OCI-M2 (cell line): Measurements from ENCODE around the gene LSMEM2.
"Not testable (repeated sequence)": the region's sequence is repeated elsewhere in the genome, so short reads cannot be mapped to it uniquely, and the experiment has no call there.

Experiments
- DNase-seq: peaks from one replicate; lab custom pipeline; 2025; ENCODE audit not compliant: unreplicated experiment; lab: John Stamatoyannopoulos, UW

Gene LSMEM2

DNA sequence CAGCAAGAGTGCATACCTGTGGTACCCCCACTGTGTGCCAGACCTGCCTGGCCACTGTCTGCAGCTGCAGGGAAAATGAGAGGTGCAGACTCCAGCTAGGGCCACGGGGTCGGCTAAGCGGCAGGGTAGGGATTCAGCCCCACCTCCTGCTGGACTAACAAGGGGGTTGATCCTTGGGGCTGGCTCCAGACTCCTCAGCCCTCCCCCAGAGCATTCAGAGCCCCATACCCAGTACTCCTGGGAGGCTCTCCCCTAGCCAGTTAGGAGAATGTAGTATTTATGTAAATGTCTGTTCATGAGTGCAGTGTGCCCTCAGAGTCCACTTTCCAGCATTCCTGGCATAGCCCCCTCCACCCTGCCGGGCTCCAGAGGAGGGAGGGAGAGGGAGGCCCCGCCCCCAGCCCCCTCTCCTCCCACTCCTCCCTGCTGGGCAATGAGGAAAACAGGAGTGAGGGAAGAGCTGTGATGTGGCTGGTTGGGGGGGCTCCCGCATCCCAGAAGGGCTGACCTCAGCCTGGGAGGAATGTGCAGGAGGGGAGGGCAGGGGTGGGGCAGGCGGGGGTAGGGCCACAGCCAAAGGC is 14.4 kb upstream of the LSMEM2 start:
- DNase-seq = no peak

DNA sequence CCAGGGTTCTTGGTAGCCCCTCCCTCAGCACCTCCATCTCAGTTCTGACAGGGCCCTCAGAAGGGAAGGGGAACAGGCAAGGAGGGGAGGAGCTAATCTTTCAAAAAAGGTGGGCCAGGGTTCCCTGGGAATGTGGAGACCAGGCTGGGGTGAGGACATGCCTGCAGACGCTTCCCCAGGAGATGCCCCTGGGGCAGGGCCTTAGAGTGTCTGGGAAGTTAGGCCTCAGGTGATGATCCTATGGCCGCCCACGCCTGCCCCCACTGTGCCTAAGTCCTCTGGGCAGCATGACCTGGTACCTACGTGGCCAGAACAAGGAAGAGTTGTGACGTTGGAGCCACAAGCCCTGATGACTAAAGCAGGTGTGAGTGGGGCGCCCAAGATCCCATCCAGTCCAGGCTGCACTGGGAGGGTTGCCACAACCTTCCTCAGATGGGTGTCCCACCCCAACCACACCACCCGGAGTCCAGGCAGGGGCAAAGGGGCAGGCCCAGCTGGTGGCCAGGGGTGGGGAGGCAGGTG is 13.9 kb upstream of the LSMEM2 start:
- no peak for DNase-seq

DNA sequence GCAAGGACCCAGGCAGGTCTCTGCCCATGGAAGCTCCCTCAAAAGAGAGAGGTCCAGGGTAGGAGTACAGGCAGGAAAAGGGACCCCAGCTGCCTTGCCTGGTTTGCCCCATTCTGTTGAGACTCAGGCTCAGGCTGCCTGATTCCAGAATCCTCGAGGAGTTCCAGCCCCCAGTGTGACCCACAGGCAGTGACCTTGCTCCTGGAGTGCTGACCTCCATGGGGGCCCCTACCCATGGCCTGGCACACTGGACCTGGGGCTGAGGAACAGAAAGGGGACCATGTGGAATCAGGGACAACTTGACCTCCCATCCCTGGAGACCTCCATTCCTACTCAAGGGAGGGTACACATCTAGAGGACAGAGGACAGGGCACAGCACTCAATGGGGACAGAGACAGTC is 13.3 kb upstream of the LSMEM2 start:
- no peak for DNase-seq

DNA sequence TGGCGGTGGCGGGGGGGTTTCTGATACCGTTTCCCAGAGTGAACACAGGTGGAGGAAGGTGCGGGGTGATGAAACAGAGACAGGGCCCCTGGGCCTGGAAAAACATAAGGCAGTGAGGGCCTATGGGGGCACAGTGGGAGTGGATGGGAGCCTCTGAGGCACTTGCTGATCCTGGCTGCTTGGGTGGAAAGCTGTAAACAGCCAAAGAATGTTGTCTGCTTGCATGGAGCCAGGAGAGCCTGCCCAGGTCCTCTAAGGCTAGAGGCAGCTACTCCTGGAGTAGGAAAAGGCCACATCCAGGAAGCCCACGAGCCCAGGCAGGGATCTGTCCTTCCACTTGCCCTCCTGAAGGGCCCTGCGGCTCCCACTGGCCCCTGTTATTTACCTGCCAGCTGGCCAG is 12.9 kb upstream of the LSMEM2 start:
- DNase-seq = no peak

DNA sequence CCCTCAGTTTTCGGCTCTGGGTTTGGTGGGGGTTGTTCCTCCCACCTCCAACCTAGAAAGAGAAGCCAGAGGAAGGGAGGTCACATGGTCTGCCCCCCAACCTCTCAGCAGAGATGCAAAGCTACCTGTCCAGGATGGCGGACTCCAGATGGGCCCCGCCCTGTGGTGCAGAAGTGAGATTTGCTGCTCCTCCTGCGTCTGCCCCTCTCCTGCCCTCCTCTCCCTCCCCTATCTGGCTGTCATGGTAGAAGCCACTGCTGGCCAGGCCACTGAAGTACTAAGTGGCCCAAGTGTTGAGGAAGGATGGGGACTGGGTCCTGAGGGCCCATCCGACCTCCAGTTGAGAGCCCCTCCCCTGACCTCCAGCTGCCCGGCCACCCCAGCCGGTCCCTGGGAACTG is 12.1 kb upstream of the LSMEM2 start:
- DNase-seq = no peak

DNA sequence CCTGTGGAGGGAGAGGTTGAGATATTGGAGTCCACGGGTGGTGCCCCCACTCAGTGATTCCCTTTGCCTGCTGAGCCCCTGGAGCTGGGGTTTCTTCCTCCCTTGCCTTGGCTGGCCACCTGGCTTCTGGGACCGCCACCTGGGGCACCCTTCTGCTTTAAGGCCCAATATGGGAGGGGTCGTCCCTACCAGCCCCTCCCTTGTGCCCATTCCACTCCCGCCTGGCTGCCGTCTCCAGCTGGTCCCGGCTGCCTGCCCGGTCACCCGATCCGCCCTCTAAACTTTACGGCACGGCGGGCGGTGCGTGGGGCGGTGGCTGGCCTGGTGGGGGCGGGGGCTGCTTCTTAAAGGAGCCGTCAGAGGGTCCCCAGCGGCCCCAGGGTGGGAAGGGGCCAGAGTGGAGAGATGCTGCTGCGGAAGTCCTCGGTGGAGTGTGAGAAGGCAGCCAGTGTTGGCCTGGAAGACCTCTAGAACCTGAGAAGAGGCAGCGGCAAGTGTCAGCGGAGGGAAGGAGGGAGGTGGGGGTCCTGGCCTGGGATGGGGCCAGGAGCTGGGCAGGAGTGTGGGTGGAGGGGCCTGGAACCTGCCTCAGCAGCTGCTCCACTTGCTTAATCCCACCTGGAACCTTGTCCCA is 11.5 kb upstream of the LSMEM2 start:
- DNase-seq = no peak

DNA sequence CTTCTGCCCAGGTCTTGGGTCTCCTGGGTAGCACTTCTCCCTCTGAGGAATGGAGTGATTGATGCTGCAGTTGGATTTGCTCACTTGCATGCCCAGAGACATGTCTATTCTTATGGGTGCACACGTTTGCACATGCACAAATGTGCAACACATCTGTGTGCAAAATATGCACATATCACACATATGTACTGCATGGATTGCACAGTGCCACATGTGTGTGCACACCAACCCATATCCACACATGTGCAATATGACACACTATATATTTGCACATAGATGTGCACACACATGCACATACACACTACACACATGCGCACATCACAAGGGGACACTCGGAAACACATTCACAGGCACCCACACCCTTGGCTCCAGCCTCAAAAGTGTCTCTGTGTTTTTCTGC is 10.6 kb upstream of the LSMEM2 start:
- no peak for DNase-seq

DNA sequence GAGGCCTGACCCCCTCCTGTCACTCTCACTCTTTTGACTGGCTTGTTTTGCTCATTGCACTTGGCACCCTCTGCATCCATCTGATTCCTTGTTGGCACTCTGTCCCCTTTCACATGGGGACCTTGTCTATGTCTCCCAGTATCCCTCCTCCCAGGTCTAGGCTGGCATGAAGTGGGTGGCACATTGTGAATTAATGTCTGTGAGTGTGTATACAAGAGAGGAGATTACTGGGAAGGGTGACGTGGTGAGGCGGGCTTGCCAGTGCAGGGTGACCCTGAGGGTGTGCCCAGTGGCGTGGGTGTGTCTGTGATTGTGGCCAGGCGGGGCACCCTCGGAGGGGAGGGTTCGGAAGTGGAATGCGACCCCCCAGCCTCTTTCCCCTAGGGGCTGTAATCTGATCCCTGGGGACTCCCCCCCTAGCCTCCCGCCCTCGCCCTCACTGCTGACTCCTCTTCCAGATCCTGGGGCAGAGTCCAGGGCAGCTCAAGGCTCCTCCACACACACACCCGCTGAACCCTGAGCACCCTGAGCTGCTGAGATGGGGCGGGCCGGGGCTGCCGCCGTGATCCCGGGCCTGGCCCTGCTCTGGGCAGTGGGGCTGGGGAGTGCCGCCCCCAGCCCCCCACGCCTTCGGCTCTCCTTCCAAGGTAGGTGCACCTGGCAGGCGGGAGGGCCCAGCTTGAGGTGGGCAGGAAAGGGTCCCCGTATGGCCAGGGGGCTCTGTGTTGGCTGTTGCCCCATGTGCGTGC is 10.0 kb upstream of the LSMEM2 start, which contains the start of gene SEMA3B:
Gene SEMA3B, plus strand, starts transcription at position 445 of the 749 bp plus-strand sequence. Its CDS starts 94 bp downstream, at position 539.
- DNase-seq = no peak

DNA sequence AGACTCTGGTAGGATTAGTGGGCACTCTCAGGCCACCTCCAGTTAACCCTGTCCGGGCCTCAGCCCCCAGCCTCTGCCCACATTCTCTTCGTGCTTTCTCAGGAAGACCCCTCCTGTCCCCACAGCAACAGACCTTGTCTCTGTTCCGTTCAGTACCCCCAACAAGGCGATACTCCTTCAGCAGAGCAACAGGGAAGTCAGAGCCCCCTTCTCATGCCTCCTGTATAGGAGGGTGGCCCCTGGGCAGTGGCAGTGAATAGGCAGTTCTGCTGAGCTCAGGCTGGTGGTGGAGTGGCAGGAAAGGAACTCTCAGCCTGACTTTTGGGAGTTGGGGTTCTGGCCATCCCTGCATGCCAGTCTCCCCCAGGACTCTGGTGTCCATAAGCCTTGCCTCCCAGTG is 9.4 kb upstream of the LSMEM2 start:
- DNase-seq = no peak

DNA sequence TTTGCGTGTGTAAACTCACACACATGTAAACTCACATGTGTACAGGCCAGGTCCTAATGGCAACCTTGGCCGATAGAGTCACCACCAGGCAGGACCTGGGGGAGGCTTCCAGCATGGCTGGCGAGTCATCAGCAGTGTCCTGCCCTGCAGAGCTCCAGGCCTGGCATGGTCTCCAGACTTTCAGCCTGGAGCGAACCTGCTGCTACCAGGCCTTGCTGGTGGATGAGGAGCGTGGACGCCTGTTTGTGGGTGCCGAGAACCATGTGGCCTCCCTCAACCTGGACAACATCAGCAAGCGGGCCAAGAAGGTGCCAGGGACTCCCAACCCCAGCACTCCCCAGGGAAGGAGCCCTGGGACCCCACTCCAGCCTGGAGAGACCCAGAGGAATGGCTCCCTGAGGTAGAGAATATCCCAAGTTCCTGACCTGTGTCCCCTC is 8.9 kb upstream of the LSMEM2 start:
- DNase-seq = no peak

DNA sequence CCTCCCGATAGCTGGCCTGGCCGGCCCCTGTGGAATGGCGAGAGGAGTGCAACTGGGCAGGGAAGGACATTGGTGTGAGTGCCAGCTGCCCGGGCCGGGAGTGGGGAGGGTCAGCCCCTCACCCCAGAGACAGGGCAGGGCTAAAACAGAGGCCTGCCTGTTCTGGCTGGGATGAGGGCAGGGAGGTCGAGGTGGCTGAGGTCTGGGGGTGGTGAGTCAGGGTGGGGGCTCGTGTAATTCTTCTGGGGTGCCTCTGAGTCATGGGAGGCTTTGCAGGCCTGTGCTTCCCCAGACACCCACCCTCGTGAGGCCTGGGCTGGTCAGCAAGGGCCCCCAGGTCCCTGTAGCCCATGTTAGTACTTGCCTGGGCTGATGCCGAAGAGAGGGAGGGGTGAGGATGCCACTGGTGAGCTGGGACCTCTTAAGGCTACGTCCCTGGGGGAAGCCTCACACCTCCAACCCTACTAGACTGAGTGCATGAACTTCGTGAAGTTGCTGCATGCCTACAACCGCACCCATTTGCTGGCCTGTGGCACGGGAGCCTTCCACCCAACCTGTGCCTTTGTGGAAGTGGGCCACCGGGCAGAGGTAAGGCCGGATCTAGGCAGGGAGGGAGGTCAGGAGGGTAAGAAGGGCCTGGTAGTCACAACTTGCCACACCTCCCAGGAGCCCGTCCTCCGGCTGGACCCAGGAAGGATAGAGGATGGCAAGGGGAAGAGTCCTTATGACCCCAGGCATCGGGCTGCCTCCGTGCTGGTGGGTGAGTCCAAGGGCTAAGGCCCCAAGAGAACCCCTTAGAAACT is 8.3 kb upstream of the LSMEM2 start:
- DNase-seq = no peak

DNA sequence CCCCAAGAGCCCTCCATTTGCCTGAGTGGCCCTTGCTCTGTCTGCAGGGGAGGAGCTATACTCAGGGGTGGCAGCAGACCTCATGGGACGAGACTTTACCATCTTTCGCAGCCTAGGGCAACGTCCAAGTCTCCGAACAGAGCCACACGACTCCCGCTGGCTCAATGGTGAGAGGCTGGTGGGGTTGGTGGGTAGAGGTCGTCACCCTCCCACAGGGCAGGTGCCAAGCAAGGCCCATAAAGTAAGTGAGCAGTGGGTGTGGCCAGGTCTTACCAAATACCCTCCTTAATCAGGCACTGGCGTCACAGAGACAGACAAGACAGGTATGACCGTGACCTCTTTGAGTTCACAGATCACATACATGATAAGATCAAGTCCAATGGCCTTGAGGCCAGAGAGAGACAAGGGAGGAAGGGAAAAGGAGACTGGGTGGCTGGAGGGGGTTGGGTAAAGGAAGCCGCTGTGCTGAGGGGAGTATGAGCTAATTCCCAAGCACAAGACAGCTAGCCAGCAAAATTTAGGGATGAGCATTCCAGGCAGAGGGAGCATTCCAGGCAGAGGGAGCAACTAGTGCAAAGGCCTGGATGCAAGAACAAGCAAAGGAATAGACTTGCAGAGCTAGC is 7.5 kb upstream of the LSMEM2 start:
- no peak for DNase-seq

DNA sequence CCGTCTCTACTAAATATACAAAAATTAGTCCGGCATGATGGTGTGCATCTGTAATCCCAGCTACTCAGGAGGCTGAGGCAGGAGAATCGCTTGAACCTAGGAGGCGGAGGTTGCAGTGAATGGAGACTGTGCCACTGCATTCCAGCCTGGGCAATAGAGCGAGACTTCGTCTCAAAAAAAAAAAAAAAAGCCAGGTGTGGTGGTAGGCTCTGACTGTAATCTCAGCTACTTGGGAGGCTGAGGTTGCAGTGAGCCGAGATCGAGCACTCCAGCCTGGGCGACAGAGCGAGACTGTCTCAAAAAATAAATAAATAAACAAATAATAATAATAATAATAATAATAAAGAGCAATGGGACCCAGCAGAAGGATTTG is 6.4 kb upstream of the LSMEM2 start:
- not testable (repeated sequence) for DNase-seq

DNA sequence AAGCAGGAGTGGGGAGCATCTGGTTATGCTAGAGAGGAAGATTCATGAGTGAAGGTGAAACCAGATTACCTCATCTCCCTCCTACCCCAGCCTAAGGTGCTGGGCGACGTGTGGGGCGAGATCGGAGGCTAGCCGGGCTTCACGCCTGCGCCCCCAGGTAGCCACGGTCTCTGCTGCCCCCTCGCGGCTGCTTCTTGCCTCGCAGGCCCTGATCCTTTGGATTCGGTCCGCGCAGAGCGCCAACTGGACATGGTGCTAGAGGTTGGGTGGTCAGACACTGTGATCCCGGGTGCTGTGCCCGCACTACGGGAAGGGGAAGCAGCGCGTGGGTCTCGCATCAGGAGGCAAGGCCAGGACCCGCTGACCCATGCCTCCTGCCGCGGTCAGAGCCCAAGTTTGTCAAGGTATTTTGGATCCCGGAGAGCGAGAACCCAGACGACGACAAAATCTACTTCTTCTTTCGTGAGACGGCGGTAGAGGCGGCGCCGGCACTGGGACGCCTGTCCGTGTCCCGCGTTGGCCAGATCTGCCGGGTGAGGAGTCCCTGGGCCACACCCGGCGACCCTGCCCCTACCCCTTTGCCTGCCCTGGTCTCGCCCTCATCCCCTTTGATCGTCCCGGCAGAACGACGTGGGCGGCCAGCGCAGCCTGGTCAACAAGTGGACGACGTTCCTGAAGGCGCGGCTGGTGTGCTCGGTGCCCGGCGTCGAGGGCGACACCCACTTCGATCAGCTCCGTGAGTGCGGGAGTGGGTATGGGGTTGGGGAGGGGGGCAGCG is 5.8 kb upstream of the LSMEM2 start:
- DNase-seq = peak; percentile 47

DNA sequence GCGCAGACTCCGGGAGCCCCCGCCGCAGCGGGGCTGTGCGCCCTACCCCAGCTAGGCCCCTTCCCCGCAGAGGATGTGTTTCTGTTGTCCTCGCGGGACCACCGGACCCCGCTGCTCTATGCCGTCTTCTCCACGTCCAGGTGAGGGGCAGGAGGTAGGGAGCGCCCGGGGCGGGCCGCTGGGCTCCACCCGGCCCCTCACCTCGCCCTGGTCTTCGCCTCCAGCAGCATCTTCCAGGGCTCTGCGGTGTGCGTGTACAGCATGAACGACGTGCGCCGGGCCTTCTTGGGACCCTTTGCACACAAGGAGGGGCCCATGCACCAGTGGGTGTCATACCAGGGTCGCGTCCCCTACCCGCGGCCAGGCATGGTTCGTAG is 5.2 kb upstream of the LSMEM2 start:
- DNase-seq = no peak

DNA sequence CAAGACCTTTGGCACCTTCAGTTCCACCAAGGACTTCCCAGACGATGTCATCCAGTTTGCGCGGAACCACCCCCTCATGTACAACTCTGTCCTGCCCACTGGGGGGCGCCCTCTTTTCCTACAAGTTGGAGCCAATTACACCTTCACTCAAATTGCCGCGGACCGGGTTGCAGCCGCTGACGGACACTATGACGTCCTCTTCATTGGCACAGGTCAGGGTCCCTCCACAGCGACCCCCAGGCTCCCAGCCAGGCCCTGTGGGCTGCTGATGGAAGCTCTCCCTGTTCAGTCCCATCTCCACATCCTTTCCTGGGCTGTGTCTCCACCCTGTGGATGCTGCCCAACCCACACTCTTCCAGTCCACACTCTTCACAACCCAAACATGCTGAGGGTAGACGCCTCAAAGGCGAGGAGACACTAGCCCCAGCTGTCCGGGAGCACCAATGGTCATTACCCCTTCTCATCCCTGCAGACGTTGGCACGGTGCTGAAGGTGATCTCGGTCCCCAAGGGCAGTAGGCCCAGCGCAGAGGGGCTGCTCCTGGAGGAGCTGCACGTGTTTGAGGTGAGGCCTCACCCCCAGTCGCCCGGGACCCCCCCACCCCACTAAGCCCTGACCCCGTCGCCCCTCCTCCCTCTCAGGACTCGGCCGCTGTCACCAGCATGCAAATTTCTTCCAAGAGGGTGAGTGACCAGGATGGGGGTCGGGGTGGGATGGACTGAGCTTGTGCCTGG is 4.3 kb upstream of the LSMEM2 start:
- DNase-seq = no peak

DNA sequence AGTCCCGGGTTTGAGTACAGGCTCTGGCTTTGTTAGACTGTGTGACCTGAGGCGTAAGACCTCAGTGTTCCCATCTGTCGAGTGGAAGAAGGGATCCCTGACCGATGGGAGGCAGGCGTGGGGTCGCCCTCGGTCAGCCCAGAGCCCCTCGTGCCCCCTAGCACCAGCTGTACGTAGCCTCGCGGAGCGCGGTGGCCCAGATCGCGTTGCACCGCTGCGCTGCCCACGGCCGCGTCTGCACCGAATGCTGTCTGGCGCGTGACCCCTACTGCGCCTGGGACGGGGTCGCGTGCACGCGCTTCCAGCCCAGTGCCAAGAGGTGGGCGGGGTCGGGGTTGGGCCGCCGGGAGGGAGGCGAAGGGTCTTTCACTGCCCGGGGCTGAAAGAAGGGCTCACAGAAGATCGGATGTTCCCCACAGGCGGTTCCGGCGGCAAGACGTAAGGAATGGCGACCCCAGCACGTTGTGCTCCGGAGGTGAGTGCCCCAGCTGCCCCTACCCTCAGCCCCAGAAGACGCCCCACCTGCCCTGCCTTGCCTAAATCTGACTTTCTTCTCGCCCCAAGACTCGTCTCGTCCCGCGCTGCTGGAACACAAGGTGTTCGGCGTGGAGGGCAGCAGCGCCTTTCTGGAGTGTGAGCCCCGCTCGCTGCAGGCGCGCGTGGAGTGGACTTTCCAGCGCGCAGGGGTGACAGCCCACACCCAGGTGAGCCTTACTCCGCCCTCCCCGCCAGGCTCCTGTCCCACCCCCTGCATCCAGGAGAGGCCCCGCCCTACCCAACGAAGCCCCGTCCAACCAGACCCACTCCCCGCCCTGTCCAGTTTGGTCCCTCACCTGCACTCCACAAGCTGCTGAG is 3.5 kb upstream of the LSMEM2 start:
- no peak for DNase-seq

DNA sequence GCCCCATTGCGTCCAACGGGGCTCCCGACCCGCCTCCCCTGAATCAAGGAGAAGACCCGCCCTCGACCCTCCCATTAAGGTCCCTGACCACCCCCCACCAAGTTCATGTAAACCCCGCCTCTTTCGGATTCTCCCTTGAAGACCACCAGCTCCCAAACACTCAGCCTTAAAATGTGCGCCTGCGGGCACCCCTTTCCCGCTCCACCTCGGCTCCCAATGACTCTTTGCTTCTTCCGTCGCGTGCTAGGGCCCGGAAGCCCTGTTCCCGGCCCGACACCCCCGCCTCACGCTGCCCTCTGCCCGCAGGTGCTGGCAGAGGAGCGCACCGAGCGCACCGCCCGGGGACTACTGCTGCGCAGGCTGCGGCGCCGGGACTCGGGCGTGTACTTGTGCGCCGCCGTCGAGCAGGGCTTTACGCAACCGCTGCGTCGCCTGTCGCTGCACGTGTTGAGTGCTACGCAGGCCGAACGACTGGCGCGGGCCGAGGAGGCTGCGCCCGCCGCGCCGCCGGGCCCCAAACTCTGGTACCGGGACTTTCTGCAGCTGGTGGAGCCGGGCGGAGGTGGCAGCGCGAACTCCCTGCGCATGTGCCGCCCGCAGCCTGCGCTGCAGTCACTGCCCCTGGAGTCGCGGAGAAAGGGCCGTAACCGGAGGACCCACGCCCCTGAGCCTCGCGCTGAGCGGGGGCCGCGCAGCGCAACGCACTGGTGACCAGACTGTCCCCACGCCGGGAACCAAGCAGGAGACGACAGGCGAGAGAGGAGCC is 2.7 kb upstream of the LSMEM2 start:
- no peak for DNase-seq
